SK-N-SH (cell line): ENCODE measurements around the gene CDPF1. TPM values are rescaled to one million over a fixed set of nuclear protein-coding genes. Genes with fewer than 3 reads are reported as not detected.

ENCODE experiments used
- CTCF ChIA-PET: fragments of 300-600, 350-600 bp; formaldehyde crosslinking; extraction: SDS; loops from one replicate; lab custom pipeline; 2021; lab: Yijun Ruan, JAX
- POLR2A ChIA-PET: fragments of 350-600 bp; sonication (Branson Sonifier 250); formaldehyde crosslinking; extraction: SDS; loops from one replicate; lab custom pipeline; 2020; ENCODE audit warnings: antibody characterized with exemption, inconsistent platforms; lab: Yijun Ruan, JAX
- DNase-seq: peaks from one replicate; pipeline ENCODE4 v3.0.0; 2012
- H2AFZ ChIP-seq: fragments of 200-600 bp; sonication (generic); 2 replicates; pipeline ENCODE4 v1.8.1; 2016; ENCODE audit warnings: antibody characterized with exemption, mild to moderate bottlenecking, low read depth
- H3F3A ChIP-seq: fragments of 200-600 bp; sonication (generic); replicated peaks from 2 replicates; pipeline ENCODE3; 2016; ENCODE audit warnings: antibody characterized with exemption, mild to moderate bottlenecking; ENCODE audit not compliant: insufficient read depth
- H3K27ac ChIP-seq, 2 experiments: fragments of 200-500 bp in 1 of 2; fragments of 200-600 bp in 1 of 2; sonication (Bioruptor generic) in 1 of 2; sonication (generic), shearing (Covaris generic) in 1 of 2; 2 replicates each; pipeline versions ENCODE4 v1.5.1 to v1.6.1; 2014 to 2016; ENCODE audit warnings: low read depth in 2 of 2, inconsistent platforms in 1 of 2, low read length in 1 of 2, mild to moderate bottlenecking in 1 of 2, mixed read lengths in 1 of 2
- H3K27me3 ChIP-seq: fragments of 200-600 bp; sonication (generic), shearing (Covaris generic); 2 replicates; pipeline ENCODE4 v1.6.1; 2016; ENCODE audit warnings: mixed run types; ENCODE audit not compliant: insufficient read depth
- H3K36me3 ChIP-seq, 2 experiments: fragments of 200-500 bp in 1 of 2; fragments of 200-600 bp in 1 of 2; sonication (Bioruptor generic) in 1 of 2; sonication (generic) in 1 of 2; replicated peaks in 1 of 2; 2 replicates each; pipeline versions ENCODE3 to v1.5.1; 2014 to 2016; ENCODE audit warnings: low read length in 1 of 2, mild to moderate bottlenecking in 1 of 2; ENCODE audit not compliant: insufficient read depth in 2 of 2, control insufficient read depth in 1 of 2
- H3K4me1 ChIP-seq, 2 experiments: fragments of 200-500 bp in 1 of 2; fragments of 200-600 bp in 1 of 2; sonication (Bioruptor generic) in 1 of 2; sonication (generic), shearing (Covaris generic) in 1 of 2; 2 replicates each; pipeline versions ENCODE4 v1.5.1 to v1.6.1; 2014 to 2016; ENCODE audit warnings: low read depth in 1 of 2, low read length in 1 of 2, mixed run types in 1 of 2; ENCODE audit not compliant: insufficient read depth in 2 of 2, control insufficient read depth in 1 of 2
- H3K4me2 ChIP-seq: fragments of 200-600 bp; sonication (generic), shearing (Covaris generic); 2 replicates; pipeline ENCODE4 v1.6.1; 2017; ENCODE audit warnings: mixed run types
- H3K4me3 ChIP-seq, 2 experiments: fragments of 200-500 bp in 1 of 2; fragments of 200-600 bp in 1 of 2; sonication (Bioruptor generic) in 1 of 2; sonication (generic), shearing (Covaris generic) in 1 of 2; 2 replicates each; pipeline versions ENCODE4 v1.5.1 to v1.8.1; 2014 to 2016; ENCODE audit warnings: low read depth in 2 of 2, inconsistent platforms in 1 of 2, low read length in 1 of 2, mild to moderate bottlenecking in 1 of 2, mixed read lengths in 1 of 2, moderate library complexity in 1 of 2
- H3K79me2 ChIP-seq: fragments of 200-600 bp; sonication (generic); 2 replicates; pipeline ENCODE4 v1.8.1; 2017; ENCODE audit warnings: mild to moderate bottlenecking; ENCODE audit not compliant: insufficient read depth
- H3K9ac ChIP-seq: fragments of 200-600 bp; sonication (generic); 2 replicates; pipeline ENCODE4 v1.6.1; 2017; ENCODE audit warnings: mixed run types
- H3K9me2 ChIP-seq: fragments of 200-600 bp; sonication (generic); 2 replicates; pipeline ENCODE4 v1.6.1; 2017; ENCODE audit warnings: mixed run types
- H3K9me3 ChIP-seq: fragments of 200-600 bp; sonication (generic); 2 replicates; pipeline ENCODE4 v1.6.1; 2017; ENCODE audit warnings: mixed run types, mild to moderate bottlenecking, moderate library complexity
- H4K20me1 ChIP-seq: fragments of 200-600 bp; sonication (generic); 2 replicates; pipeline ENCODE4 v1.6.1; 2017; ENCODE audit warnings: mild to moderate bottlenecking, mixed run types; ENCODE audit not compliant: insufficient read depth
- CHD2 ChIP-seq: fragments of 150-350 bp; IDR thresholded peaks from 2 replicates; pipeline ENCODE4 v1.6.1; 2018; ENCODE audit warnings: low read length; ENCODE audit not compliant: partially characterized antibody
- EP300 ChIP-seq, 2 experiments: IDR thresholded peaks; 2 replicates each; pipeline versions ENCODE4 v1.4.0 to v1.6.1; 2012; ENCODE audit warnings: borderline replicate concordance in 1 of 2, low read depth in 1 of 2, low read length in 1 of 2
- EZH2phosphoT487 ChIP-seq: fragments of 200-600 bp; sonication (generic); IDR thresholded peaks from 2 replicates; pipeline ENCODE4 v1.6.1; 2017; ENCODE audit warnings: low read depth, mixed run types, mild to moderate bottlenecking, antibody characterized with exemption, moderate library complexity, borderline replicate concordance
- FOSL2 ChIP-seq: IDR thresholded peaks from 2 replicates; pipeline ENCODE4 v1.4.0; 2012; ENCODE audit warnings: low read depth, mild to moderate bottlenecking, moderate library complexity, borderline replicate concordance
- FOXJ3 ChIP-seq: sonication (generic); formaldehyde crosslinking; IDR thresholded peaks from 2 replicates; pipeline ENCODE4 v1.5.1; 2020; ENCODE audit warnings: mild to moderate bottlenecking, missing genetic modification reagents
- GABPA ChIP-seq: IDR thresholded peaks from 2 replicates; pipeline ENCODE4 v1.4.0; 2012; ENCODE audit warnings: low read depth, mild to moderate bottlenecking
- GATA2 ChIP-seq: sonication (generic); formaldehyde crosslinking; IDR thresholded peaks from 2 replicates; pipeline ENCODE4 v1.5.0; 2020; ENCODE audit warnings: mild to moderate bottlenecking, missing genetic modification reagents
- JUND ChIP-seq: IDR thresholded peaks from 2 replicates; pipeline ENCODE4 v1.4.0; 2012
- MEF2A ChIP-seq: IDR thresholded peaks from 2 replicates; pipeline ENCODE4 v1.4.0; 2012; ENCODE audit warnings: low read depth, borderline replicate concordance
- MXI1 ChIP-seq: IDR thresholded peaks from 2 replicates; pipeline ENCODE4 v1.6.1; 2012; ENCODE audit warnings: mild to moderate bottlenecking, low read depth, low read length, improper control_type of control experiment
- POLR2AphosphoS5 ChIP-seq: IDR thresholded peaks from 2 replicates; pipeline ENCODE4 v1.6.1; 2012; ENCODE audit warnings: low read depth, low read length
- RFX5 ChIP-seq: IDR thresholded peaks from 2 replicates; pipeline ENCODE4 v1.6.1; 2012; ENCODE audit warnings: mild to moderate bottlenecking, improper control_type of control experiment, low read length
- RXRA ChIP-seq: IDR thresholded peaks from 2 replicates; pipeline ENCODE4 v1.4.0; 2012; ENCODE audit warnings: low read depth, mild to moderate bottlenecking, borderline replicate concordance
- SMC3 ChIP-seq: IDR thresholded peaks from 2 replicates; pipeline ENCODE4 v1.6.1; 2012; ENCODE audit warnings: low read depth, low read length, improper control_type of control experiment
- TAF1 ChIP-seq: IDR thresholded peaks from 2 replicates; pipeline ENCODE4 v1.6.1; 2012; ENCODE audit warnings: low read depth, mild to moderate bottlenecking, low read length, moderate library complexity, borderline replicate concordance
- TCF12 ChIP-seq: IDR thresholded peaks from 2 replicates; pipeline ENCODE4 v1.4.0; 2012
- YY1 ChIP-seq: IDR thresholded peaks from 2 replicates; pipeline ENCODE4 v1.4.0; 2012; ENCODE audit warnings: low read depth, mild to moderate bottlenecking
- WGBS: methylation state at CpG from one replicate; pipeline ENCODE4 v1.1.6; 2017; ENCODE audit warnings: low lambda C conversion rate; 5-methylcytosine and 5-hydroxymethylcytosine counted together
- polyA plus RNA-seq, 3 experiments: library from polyadenylated mRNA; depleted of rRNA; stranded (reverse); fragments of >200 nt; gene quantifications; 2 replicates each; pipeline ENCODE4 v1.2.3, GENCODE V29; 2012
- TF ChIP-seq, protein P1 (sequence below): IDR thresholded peaks from 2 replicates; pipeline ENCODE4; 2012
- TF ChIP-seq, protein P2 (sequence below): IDR thresholded peaks from 2 replicates; pipeline ENCODE4 v1.6.1; 2012; ENCODE audit warnings: mild to moderate bottlenecking, low read depth, low read length, moderate library complexity
- TF ChIP-seq, protein P3 (sequence below): IDR thresholded peaks from 2 replicates; pipeline ENCODE4 v1.4.0; 2012; ENCODE audit warnings: low read depth

CDPF1 gene
- polyA plus RNA-seq, 1 of the 3 experiments (the other 2 are of a cell fraction), result 25.3 TPM

DNA sequence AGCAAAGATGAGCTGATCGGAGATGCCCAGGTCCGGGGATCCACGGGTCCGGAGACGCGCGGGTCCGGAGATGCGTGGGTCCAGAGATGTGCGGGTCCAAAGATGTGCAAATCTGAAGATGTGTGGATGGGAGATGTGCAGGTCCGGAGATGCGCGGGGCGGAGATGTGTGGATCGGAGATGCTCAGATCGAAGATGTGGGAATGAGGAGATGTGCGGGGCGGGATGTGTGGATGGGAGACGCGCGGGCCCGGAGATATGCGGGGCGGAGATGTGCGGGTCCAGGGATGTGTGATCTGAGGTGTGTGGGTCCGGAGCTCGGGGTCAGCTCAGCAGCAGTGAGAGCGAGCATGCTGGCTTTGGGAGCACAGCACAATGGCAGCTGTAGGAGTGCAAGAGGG is 35.5 kb downstream of the CDPF1 start:
- whole genome bisulfite sequencing, result 97% methylated on average over 28 of the region's 28 CpGs
- no peak for TF ChIP-seq YY1
- no peak for TF ChIP-seq CHD2
- no peak for TF ChIP-seq EZH2phosphoT487
- TF ChIP-seq, protein P1, sequence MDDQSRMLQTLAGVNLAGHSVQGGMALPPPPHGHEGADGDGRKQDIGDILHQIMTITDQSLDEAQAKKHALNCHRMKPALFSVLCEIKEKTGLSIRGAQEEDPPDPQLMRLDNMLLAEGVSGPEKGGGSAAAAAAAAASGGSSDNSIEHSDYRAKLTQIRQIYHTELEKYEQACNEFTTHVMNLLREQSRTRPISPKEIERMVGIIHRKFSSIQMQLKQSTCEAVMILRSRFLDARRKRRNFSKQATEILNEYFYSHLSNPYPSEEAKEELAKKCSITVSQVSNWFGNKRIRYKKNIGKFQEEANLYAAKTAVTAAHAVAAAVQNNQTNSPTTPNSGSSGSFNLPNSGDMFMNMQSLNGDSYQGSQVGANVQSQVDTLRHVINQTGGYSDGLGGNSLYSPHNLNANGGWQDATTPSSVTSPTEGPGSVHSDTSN, result no peak
- Histone ChIP-seq H3K79me2 (no peaks in the 10 kb centered on the region), H3K4me2 (no peak overlapping the region), H3K9me3 (no peaks in the 10 kb centered on the region), H3K9me2 (no peaks in the 10 kb centered on the region), H3K27me3 (no peaks in the 10 kb centered on the region), H2AFZ (no peak overlapping the region), H3K27ac (no peak overlapping the region), H3K36me3 (peaks cover 14 to 25% of the 10 kb centered on the region in 2 experiments), H3K4me1 (no peaks in the 10 kb centered on the region), H4K20me1 (no peaks in the 10 kb centered on the region), H3F3A (no peaks in the 10 kb centered on the region), H3K9ac (no peak overlapping the region), H3K4me3 (no peak overlapping the region)
- ChIA-PET POLR2A (no interaction called here), CTCF (no interaction called here)
- no peak for DNase-seq

DNA sequence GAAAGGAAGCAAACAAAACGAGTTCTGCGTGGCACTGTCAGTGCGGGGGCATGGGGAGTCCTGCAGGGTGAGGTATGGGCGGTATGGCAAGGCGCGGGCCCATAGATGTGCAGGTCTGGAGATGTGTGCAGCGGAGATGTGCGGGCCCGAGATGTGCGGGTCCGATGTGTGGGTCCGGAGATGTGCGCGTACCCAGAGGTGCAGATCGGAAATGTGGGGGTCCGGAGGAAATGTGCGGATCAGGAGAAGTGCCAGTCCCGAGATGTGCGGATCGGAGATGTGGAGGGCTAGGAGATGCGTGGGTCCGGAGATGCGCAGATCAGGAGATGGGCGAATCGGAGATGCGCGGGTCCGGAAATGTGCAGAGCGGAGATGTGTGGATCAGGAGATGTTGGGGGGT is 35.9 kb downstream of the CDPF1 start:
- H3K9ac ChIP-seq, result no peak overlapping the region
- no peaks in the 10 kb centered on the region for H3K79me2 ChIP-seq
- no peak overlapping the region for H2AFZ ChIP-seq
- 96% methylated on average over 29 of the region's 29 CpGs for WGBS
- H3K9me2 ChIP-seq, result no peaks in the 10 kb centered on the region
- H3K4me1 ChIP-seq, result no peaks in the 10 kb centered on the region
- no peak overlapping the region for H3K27ac ChIP-seq
- ChIA-PET POLR2A (no interaction called here), CTCF (no interaction called here)
- H3F3A ChIP-seq, result no peaks in the 10 kb centered on the region
- H3K4me3 ChIP-seq, result no peak overlapping the region
- no peaks in the 10 kb centered on the region for H4K20me1 ChIP-seq
- no peak for DNase-seq
- peaks cover 10 to 26% of the 10 kb centered on the region in 2 experiments for H3K36me3 ChIP-seq
- no peak for TF ChIP-seq EZH2phosphoT487
- TF ChIP-seq, protein P2, sequence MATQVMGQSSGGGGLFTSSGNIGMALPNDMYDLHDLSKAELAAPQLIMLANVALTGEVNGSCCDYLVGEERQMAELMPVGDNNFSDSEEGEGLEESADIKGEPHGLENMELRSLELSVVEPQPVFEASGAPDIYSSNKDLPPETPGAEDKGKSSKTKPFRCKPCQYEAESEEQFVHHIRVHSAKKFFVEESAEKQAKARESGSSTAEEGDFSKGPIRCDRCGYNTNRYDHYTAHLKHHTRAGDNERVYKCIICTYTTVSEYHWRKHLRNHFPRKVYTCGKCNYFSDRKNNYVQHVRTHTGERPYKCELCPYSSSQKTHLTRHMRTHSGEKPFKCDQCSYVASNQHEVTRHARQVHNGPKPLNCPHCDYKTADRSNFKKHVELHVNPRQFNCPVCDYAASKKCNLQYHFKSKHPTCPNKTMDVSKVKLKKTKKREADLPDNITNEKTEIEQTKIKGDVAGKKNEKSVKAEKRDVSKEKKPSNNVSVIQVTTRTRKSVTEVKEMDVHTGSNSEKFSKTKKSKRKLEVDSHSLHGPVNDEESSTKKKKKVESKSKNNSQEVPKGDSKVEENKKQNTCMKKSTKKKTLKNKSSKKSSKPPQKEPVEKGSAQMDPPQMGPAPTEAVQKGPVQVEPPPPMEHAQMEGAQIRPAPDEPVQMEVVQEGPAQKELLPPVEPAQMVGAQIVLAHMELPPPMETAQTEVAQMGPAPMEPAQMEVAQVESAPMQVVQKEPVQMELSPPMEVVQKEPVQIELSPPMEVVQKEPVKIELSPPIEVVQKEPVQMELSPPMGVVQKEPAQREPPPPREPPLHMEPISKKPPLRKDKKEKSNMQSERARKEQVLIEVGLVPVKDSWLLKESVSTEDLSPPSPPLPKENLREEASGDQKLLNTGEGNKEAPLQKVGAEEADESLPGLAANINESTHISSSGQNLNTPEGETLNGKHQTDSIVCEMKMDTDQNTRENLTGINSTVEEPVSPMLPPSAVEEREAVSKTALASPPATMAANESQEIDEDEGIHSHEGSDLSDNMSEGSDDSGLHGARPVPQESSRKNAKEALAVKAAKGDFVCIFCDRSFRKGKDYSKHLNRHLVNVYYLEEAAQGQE, result no peak
- no peak for TF ChIP-seq MEF2A
- TF ChIP-seq EP300 (IDR thresholded peaks at IDR 0.05; ENCODE audit: borderline replicate concordance in 1 of 2, low read depth in 1 of 2, low read length in 1 of 2), result no peak
- TF ChIP-seq RFX5, result no peak
- no peak for TF ChIP-seq SMC3
- TF ChIP-seq RXRA, result no peak
- no peak for TF ChIP-seq MXI1
- no peak for TF ChIP-seq TCF12
- no peak for TF ChIP-seq FOXJ3
- TF ChIP-seq, protein P3, sequence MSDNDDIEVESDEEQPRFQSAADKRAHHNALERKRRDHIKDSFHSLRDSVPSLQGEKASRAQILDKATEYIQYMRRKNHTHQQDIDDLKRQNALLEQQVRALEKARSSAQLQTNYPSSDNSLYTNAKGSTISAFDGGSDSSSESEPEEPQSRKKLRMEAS, result no peak
- no peak for TF ChIP-seq CHD2
- TF ChIP-seq FOSL2, result no peak
- TF ChIP-seq GABPA, result no peak
- TF ChIP-seq, protein P1, result no peak
- TF ChIP-seq TAF1, result no peak
- no peak for TF ChIP-seq YY1
- no peak for TF ChIP-seq JUND
- TF ChIP-seq POLR2AphosphoS5, result no peak
- no peak for TF ChIP-seq GATA2 (CRISPR knock-in tag)
- H3K9me3 ChIP-seq, result 0 out of 2 replicates have a peak, but pooled peaks cover 3% of the 10 kb centered on the region
- H3K27me3 ChIP-seq, result no peaks in the 10 kb centered on the region
- no peak overlapping the region for H3K4me2 ChIP-seq
